SU-DHL-6 (cell line): ENCODE data around the gene RPS6KA2.

Experiments
- H2AFZ ChIP-seq: fragments of 200-600 bp; sonication (generic); 2 replicates; pipeline ENCODE4 v1.6.1; 2014; ENCODE audit warnings: low read depth, mild to moderate bottlenecking, moderate library complexity, mixed read lengths, antibody characterized with exemption, low read length; ENCODE audit not compliant: severe bottlenecking
- H3F3A ChIP-seq: fragments of 200-600 bp; shearing (Covaris generic); 2 replicates; pipeline ENCODE4 v1.6.0; 2016; ENCODE audit warnings: antibody characterized with exemption, mild to moderate bottlenecking; ENCODE audit not compliant: insufficient read depth
- H3K27ac ChIP-seq: fragments of 200-600 bp; sonication (generic); 2 replicates; pipeline ENCODE4 v1.5.1; 2016; ENCODE audit warnings: low read depth, mild to moderate bottlenecking, low read length, moderate library complexity, mixed read lengths
- H3K27me3 ChIP-seq: fragments of 200-600 bp; sonication (generic), shearing (Covaris generic); 2 replicates; pipeline ENCODE4 v1.6.0; 2014; ENCODE audit warnings: mild to moderate bottlenecking, low read length
- H3K36me3 ChIP-seq: fragments of 200-600 bp; sonication (generic); 2 replicates; pipeline ENCODE4 v1.6.1; 2014; ENCODE audit warnings: mild to moderate bottlenecking, low read length, mixed read lengths
- H3K4me2 ChIP-seq: fragments of 300-600, 200-600 bp; shearing (Covaris generic), sonication (generic); 2 replicates; pipeline ENCODE4 v1.6.0; 2014; ENCODE audit warnings: low read length, low read depth, mild to moderate bottlenecking; ENCODE audit not compliant: poor library complexity, severe bottlenecking
- H3K4me3 ChIP-seq: fragments of 200-600 bp; sonication (generic); 2 replicates; pipeline ENCODE4 v1.5.1; 2014; ENCODE audit warnings: antibody characterized with exemption, low read length, mild to moderate bottlenecking, mixed read lengths; ENCODE audit not compliant: insufficient read depth, poor library complexity, severe bottlenecking
- H3K79me2 ChIP-seq: fragments of 200-600 bp; sonication (generic); 2 replicates; pipeline ENCODE4 v1.6.1; 2014; ENCODE audit warnings: mild to moderate bottlenecking, low read length, moderate library complexity; ENCODE audit not compliant: insufficient read depth
- H3K9ac ChIP-seq: fragments of 200-600 bp; sonication (generic); 2 replicates; pipeline ENCODE4 v1.7.0; 2014; ENCODE audit warnings: mild to moderate bottlenecking, low read length
- H3K9me2 ChIP-seq: fragments of 200-600 bp; sonication (generic); replicated peaks from 2 replicates; pipeline ENCODE4 v1.6.1; 2014; ENCODE audit warnings: low read length; ENCODE audit not compliant: insufficient read depth
- H3K9me3 ChIP-seq: fragments of 200-600 bp; sonication (generic); 2 replicates; pipeline ENCODE4 v1.6.1; 2014; ENCODE audit warnings: low read length, mixed read lengths; ENCODE audit not compliant: insufficient read depth
- H4K20me1 ChIP-seq: fragments of 200-600 bp; sonication (generic); 2 replicates; pipeline ENCODE4 v1.6.1; 2014; ENCODE audit warnings: low read depth, mild to moderate bottlenecking, antibody characterized with exemption, low read length, moderate library complexity, mixed read lengths
- EZH2phosphoT487 ChIP-seq: fragments of 200-600 bp; sonication (generic), shearing (Covaris generic); conservative IDR thresholded peaks from 2 replicates; pipeline ENCODE4 v1.6.1; 2018; ENCODE audit warnings: mild to moderate bottlenecking, antibody characterized with exemption, low read length, moderate library complexity, mixed read lengths
- TF ChIP-seq, protein P1 (sequence below): fragments of 200-600 bp; sonication (generic); IDR thresholded peaks from one replicate; pipeline ENCODE4 v1.5.1; 2017; ENCODE audit warnings: antibody characterized with exemption, mild to moderate bottlenecking, low read length, moderate library complexity; ENCODE audit not compliant: insufficient read depth, poor library complexity, severe bottlenecking

RPS6KA2 gene

DNA sequence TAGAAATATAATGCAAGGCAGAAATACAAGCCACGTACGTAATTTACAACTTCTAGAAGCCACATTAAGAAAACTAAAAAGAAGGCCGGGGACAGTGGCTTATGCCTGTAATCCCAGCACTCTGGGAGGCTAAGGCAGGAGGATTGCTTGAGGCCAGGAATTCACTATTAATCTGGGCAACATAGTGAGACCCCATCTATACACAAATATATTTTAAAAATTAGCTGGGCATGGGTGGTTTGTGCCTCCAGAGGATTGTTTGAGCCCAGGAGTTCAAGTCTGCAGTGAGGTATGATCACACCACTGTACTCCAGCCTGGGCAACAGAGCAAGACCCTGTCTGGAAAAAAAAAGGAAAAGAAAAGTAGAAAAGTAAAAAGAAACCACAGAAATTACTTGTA is 256.6 kb downstream of the RPS6KA2 start:
- Histone ChIP-seq H3K9ac (no peak overlapping the region), H3K36me3 (no peaks in the 10 kb centered on the region), H3F3A (no peaks in the 10 kb centered on the region), H3K4me3 (no peak overlapping the region), H3K4me2 (no peak overlapping the region), H3K9me3 (no peaks in the 10 kb centered on the region), H3K27ac (no peak overlapping the region), H4K20me1 (no peaks in the 10 kb centered on the region), H3K27me3 (no peaks in the 10 kb centered on the region), H3K9me2 (no peaks in the 10 kb centered on the region), H2AFZ (no peak overlapping the region), H3K79me2 (no peaks in the 10 kb centered on the region)
- no peak for TF ChIP-seq EZH2phosphoT487
- TF ChIP-seq, protein P1, sequence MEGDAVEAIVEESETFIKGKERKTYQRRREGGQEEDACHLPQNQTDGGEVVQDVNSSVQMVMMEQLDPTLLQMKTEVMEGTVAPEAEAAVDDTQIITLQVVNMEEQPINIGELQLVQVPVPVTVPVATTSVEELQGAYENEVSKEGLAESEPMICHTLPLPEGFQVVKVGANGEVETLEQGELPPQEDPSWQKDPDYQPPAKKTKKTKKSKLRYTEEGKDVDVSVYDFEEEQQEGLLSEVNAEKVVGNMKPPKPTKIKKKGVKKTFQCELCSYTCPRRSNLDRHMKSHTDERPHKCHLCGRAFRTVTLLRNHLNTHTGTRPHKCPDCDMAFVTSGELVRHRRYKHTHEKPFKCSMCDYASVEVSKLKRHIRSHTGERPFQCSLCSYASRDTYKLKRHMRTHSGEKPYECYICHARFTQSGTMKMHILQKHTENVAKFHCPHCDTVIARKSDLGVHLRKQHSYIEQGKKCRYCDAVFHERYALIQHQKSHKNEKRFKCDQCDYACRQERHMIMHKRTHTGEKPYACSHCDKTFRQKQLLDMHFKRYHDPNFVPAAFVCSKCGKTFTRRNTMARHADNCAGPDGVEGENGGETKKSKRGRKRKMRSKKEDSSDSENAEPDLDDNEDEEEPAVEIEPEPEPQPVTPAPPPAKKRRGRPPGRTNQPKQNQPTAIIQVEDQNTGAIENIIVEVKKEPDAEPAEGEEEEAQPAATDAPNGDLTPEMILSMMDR, result no peak

DNA sequence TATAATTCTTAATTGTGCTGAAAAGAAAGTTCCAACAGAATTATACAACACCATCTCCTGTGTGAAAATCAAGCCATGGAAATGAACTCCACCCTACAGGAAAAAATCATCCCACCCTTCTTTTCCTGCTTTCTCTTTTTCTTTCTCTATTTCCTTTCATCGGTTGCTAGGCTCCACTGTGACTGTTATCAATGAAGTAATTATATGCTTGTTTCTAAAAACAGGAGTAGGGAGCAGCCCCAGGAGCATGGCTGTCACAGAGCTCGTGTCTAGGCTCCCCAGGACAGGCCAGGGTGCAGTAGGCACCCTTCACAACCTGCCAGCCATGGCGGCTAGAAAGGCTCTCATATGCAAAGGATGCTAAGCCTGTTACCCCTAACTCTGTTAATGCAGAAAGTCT is 257.3 kb downstream of the RPS6KA2 start:
- H3K4me2 ChIP-seq, result no peak overlapping the region
- no peaks in the 10 kb centered on the region for H3K9me2 ChIP-seq
- no peaks in the 10 kb centered on the region for H3F3A ChIP-seq
- TF ChIP-seq, protein P1, result no peak
- TF ChIP-seq EZH2phosphoT487, result no peak
- no peaks in the 10 kb centered on the region for H3K79me2 ChIP-seq
- H3K36me3 ChIP-seq, result no peaks in the 10 kb centered on the region
- no peak overlapping the region for H2AFZ ChIP-seq
- no peak overlapping the region for H3K27ac ChIP-seq
- H4K20me1 ChIP-seq, result no peaks in the 10 kb centered on the region
- no peaks in the 10 kb centered on the region for H3K9me3 ChIP-seq
- no peak overlapping the region for H3K4me3 ChIP-seq
- H3K9ac ChIP-seq, result no peak overlapping the region
- H3K27me3 ChIP-seq, result no peaks in the 10 kb centered on the region

DNA sequence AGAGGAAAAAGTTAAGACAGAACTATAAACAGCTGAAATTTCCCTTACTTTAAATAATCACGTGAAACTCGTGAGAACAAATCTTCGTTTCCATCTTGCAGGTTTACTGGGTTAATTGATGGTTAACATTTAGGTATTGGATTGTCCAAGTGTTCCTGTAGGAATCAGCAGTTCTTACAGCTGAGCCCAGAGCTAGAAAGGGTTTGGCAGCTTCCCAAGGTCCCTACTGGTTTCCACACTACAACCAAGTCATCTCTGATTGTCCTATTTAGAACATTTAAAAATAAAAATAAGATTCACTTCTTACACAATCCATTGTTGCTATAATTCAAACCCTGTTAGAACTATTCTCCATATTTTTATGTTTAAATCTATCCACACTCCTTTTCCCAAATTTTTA is 260.1 kb downstream of the RPS6KA2 start:
- no peak overlapping the region for H3K27ac ChIP-seq
- H2AFZ ChIP-seq, result no peak overlapping the region
- no peaks in the 10 kb centered on the region for H3K9me2 ChIP-seq
- H3K36me3 ChIP-seq, result no peaks in the 10 kb centered on the region
- H3K9ac ChIP-seq, result no peak overlapping the region
- H3K27me3 ChIP-seq, result no peaks in the 10 kb centered on the region
- H4K20me1 ChIP-seq, result no peaks in the 10 kb centered on the region
- no peaks in the 10 kb centered on the region for H3F3A ChIP-seq
- no peak overlapping the region for H3K4me3 ChIP-seq
- no peak overlapping the region for H3K4me2 ChIP-seq
- TF ChIP-seq, protein P1, result no peak
- no peak for TF ChIP-seq EZH2phosphoT487
- no peaks in the 10 kb centered on the region for H3K79me2 ChIP-seq
- H3K9me3 ChIP-seq, result no peaks in the 10 kb centered on the region

DNA sequence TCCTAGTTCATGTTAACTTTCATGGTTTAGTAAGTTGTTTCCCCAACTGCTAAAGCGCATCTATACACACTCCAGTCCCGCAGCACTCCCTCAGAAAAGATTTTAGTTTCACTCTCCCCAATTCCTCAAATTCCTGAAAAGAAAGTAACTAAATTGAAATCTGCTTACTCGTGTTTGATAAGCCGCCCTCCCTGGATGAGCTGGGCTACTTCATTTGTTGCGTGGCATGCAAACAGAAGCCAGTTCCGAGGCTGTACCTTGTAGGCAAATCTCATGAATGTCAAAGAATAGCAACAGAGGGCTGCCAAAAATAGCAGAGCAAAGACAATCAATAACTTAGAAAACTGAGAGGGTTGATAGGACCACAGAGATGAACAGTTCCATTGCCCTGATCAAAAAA is 261.2 kb downstream of the RPS6KA2 start:
- Histone ChIP-seq H3K27me3 (no peaks in the 10 kb centered on the region), H2AFZ (no peak overlapping the region), H3K79me2 (no peaks in the 10 kb centered on the region), H4K20me1 (no peaks in the 10 kb centered on the region), H3K27ac (no peak overlapping the region), H3K9me3 (no peaks in the 10 kb centered on the region), H3F3A (no peaks in the 10 kb centered on the region), H3K4me2 (no peak overlapping the region), H3K4me3 (no peak overlapping the region), H3K9me2 (no peaks in the 10 kb centered on the region), H3K36me3 (no peaks in the 10 kb centered on the region), H3K9ac (no peak overlapping the region)
- TF ChIP-seq, protein P1, result no peak
- TF ChIP-seq EZH2phosphoT487, result no peak
